ENCODE data around the gene OR10H1.

DNA sequence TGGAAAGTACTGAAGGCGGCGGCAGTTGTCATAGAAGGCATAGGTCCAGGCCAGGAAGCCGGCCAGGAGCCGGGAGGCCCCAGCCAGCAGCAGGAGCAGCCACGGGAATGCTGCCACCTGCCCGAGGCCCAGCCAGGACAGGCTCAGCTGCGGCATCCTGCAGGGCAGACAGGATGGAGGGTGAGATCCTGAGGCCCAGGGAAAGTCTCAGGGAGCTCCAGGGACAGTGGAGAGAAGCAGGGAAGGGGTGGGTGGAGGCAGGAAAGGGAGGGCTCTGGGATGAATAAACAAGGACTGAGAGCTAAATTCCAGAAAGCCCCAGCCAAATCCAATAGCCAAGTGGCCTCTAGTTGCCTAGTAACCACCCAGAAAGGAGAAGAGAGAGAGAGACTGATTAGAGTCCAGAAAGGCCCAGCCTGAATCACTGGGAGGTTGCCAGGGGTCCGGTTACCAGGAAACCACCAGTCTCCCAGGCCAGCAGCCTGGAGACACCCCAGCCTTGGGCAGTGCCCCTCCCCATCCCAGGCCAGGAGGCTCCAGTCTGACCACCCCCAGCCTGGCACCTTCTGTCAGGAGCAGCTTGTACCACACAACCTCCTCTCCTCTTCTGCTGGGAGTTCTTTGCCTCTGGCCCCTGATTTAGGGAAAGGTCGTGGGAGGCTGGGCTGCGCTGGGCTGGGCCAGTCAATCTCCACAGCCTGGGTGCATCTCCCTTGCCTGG lies 35.5 kb downstream of the OR10H1 start:
- TF ChIP-seq CTCF (IDR thresholded peaks at IDR 0.05; ENCODE audit: insufficient read depth, low read depth, low read length) (no peak), EZH2 (IDR thresholded peaks at IDR 0.05; ENCODE audit: insufficient read depth, low read length) (no peak)

All from astrocyte (in vitro differentiated cells and primary cell).